ENCODE data around the gene RTN4R. TPM values are rescaled to one million over a fixed set of nuclear protein-coding genes. Genes with fewer than 3 reads are reported as not detected.

Gene RTN4R
- total RNA-seq, 1 donor from 2014 or later, result 38.3 TPM

DNA sequence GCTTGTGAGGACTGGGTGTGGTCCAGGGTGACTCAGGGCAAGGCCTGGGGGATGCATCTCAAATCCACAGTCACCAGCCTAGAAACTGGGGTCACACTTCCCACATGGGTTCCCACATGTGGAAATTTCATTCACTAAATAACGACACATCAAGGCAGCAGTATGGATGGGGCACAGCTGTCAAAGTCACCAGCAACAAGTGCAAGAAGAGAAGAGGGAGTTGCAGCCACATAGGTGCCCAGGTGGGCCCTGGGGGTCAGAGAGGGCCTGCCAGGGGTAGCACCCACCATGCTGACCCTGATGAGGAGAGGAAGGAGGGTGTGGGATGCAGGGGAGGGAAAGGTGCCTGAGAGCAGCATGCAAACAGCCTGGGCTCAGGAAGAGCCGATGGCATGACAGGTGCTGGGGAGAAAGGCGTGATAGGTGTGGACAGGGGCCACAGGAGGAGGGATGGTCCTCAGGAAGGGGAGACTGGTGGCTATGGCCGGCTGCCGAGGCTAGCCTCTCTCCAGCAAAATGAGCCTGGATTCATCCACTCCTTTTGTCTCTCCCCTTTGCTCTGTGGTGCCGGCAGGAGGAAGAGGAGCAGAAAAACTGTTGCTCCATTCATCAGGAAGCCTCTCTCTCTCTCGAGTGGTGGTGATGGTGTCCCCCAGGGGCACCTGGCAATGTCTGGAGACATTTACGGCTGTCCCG, 29.4 kb upstream of the RTN4R start:
- Mint-ChIP-seq H3K4me1 (ENCODE audit: low read depth, unreplicated experiment) (no peaks in the 10 kb centered on the region), H3K9me3 (ENCODE audit: unreplicated experiment) (peaks cover 1% of the 10 kb centered on the region), H3K27me3 (ENCODE audit: unreplicated experiment) (peaks cover 10% of the 10 kb centered on the region), H3K4me3 (ENCODE audit: unreplicated experiment) (peak overlapping the region; percentile 69), H3K27ac (ENCODE audit: unreplicated experiment) (no peak overlapping the region), H3K36me3 (ENCODE audit: unreplicated experiment) (no peaks in the 10 kb centered on the region)
- TF ChIP-seq, protein P1, sequence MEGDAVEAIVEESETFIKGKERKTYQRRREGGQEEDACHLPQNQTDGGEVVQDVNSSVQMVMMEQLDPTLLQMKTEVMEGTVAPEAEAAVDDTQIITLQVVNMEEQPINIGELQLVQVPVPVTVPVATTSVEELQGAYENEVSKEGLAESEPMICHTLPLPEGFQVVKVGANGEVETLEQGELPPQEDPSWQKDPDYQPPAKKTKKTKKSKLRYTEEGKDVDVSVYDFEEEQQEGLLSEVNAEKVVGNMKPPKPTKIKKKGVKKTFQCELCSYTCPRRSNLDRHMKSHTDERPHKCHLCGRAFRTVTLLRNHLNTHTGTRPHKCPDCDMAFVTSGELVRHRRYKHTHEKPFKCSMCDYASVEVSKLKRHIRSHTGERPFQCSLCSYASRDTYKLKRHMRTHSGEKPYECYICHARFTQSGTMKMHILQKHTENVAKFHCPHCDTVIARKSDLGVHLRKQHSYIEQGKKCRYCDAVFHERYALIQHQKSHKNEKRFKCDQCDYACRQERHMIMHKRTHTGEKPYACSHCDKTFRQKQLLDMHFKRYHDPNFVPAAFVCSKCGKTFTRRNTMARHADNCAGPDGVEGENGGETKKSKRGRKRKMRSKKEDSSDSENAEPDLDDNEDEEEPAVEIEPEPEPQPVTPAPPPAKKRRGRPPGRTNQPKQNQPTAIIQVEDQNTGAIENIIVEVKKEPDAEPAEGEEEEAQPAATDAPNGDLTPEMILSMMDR (IDR thresholded peaks at IDR 0.05; ENCODE audit: partially characterized antibody, unreplicated experiment), result no peak
- DNase-seq, result no peak

DNA sequence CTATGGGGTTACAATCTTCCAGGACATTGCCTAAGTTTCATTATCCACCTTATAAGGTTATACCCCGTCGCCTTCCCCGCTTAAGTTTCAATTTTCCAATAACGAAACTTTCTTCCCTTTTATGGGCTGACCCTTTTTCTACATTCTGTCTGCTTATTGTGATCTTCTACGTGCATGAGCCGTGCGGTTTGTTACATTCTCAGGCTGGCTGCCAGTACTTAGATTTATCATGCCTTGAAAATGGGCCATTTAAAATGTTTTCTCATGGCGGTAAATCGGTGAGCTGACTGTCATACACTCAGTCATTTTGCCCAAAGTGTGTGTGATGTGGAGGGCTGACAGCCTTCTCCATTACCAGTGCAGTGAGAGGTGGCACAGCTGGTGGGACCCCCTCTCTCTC, 28.5 kb upstream of the RTN4R start:
- peaks cover 9% of the 10 kb centered on the region for H3K27me3 Mint-ChIP-seq (ENCODE audit: unreplicated experiment)
- TF ChIP-seq, protein P1 (IDR thresholded peaks at IDR 0.05; ENCODE audit: partially characterized antibody, unreplicated experiment), result no peak
- H3K4me1 Mint-ChIP-seq (ENCODE audit: low read depth, unreplicated experiment), result no peaks in the 10 kb centered on the region
- no peak overlapping the region for H3K4me3 Mint-ChIP-seq (ENCODE audit: unreplicated experiment)
- DNase-seq, result no peak
- H3K27ac Mint-ChIP-seq (ENCODE audit: unreplicated experiment), result no peak overlapping the region
- H3K36me3 Mint-ChIP-seq (ENCODE audit: unreplicated experiment), result no peaks in the 10 kb centered on the region
- peaks cover 4% of the 10 kb centered on the region for H3K9me3 Mint-ChIP-seq (ENCODE audit: unreplicated experiment)

DNA sequence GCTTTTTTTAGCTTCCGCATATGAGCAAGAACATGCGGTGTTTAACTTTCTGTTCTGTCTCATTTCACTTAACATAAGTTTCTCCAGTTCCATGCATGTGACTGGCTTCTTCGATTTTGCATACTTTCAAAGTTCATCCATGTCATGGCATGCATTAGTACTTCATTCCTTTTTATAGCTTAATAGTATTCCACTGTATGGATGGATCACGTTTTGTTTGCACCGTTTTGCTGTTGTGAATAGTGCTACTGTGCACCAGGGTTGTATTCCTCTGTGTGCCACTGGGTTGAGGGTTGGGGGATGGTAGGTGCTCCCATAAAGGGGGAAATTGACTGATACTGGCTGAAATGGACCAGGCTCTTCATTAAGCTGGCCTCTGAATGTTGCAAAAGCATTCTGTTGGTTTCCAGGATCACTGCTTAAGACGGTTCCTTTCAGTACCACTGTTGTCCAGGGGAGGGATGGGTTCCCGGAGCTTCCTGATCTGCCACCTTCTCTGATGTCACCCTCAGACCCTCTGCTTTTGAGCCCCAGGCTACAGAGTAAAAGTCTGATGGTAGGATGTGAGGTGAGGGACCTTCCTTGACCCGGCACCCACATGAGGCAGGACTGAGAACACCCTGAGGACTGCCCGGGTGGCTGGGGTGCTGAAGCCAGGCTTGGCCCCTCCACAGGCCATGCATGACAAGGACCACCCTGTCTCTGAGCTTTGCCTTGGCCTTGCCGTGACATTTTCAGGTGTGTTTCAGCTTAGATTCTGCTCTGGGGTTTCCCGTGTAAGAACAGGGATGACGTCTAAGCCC, 27.3 kb upstream of the RTN4R start:
- no peak for DNase-seq
- H3K27me3 Mint-ChIP-seq (ENCODE audit: unreplicated experiment), result peaks cover 3% of the 10 kb centered on the region
- no peak overlapping the region for H3K4me3 Mint-ChIP-seq (ENCODE audit: unreplicated experiment)
- H3K9me3 Mint-ChIP-seq (ENCODE audit: unreplicated experiment), result peaks cover 4% of the 10 kb centered on the region
- TF ChIP-seq, protein P1 (IDR thresholded peaks at IDR 0.05; ENCODE audit: partially characterized antibody, unreplicated experiment), result no peak
- no peaks in the 10 kb centered on the region for H3K4me1 Mint-ChIP-seq (ENCODE audit: low read depth, unreplicated experiment)
- no peak overlapping the region for H3K27ac Mint-ChIP-seq (ENCODE audit: unreplicated experiment)
- no peaks in the 10 kb centered on the region for H3K36me3 Mint-ChIP-seq (ENCODE audit: unreplicated experiment)

DNA sequence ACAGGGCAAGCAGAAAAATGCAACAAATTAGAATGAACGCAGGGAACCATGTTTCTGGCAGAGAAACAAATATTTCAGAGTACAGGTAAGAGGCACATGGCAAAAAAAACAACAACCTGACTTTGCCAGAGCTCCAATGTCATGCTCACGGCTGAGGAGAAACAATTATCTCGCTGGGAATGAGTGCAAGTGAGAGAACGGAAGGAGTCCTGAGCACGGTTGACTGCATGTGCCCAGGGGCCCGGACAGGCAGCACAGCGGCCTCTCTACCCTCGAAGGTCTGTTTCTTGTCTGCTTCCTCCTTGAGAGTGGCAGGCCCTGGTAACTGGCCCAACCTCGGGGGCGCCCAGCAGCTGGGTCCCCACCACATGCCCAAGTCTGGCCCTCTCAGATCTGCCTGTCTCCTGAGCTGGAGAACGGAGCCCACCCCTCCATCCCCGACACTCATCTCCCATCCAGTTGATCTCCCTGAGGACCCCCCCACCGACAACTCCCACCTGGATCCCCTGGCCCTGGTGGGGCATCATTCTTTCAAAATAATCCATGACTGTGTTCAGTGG, 24.6 kb upstream of the RTN4R start:
- DNase-seq, result no peak
- Mint-ChIP-seq H3K27me3 (ENCODE audit: unreplicated experiment) (no peaks in the 10 kb centered on the region), H3K9me3 (ENCODE audit: unreplicated experiment) (peaks cover 4% of the 10 kb centered on the region), H3K4me1 (ENCODE audit: low read depth, unreplicated experiment) (peaks cover 2% of the 10 kb centered on the region), H3K36me3 (ENCODE audit: unreplicated experiment) (no peaks in the 10 kb centered on the region), H3K27ac (ENCODE audit: unreplicated experiment) (no peak overlapping the region), H3K4me3 (ENCODE audit: unreplicated experiment) (no peak overlapping the region)
- TF ChIP-seq, protein P1 (IDR thresholded peaks at IDR 0.05; ENCODE audit: partially characterized antibody, unreplicated experiment), result no peak
